GM13976 (cell line): ENCODE results near the gene EIF2D.
A peak's percentile ranks its signal among the peaks of the same experiment; 100 is the strongest.
"Not testable (repeated sequence)": the region's sequence is repeated elsewhere in the genome, so short reads cannot be mapped to it uniquely, and the experiment has no call there.

Source experiments
- DNase-seq: peaks from one replicate; pipeline ENCODE4 v3.0.0; 2012; ENCODE audit warnings: low spot score
- CTCF ChIP-seq: IDR thresholded peaks from 2 replicates; pipeline ENCODE4 v1.5.1; 2012; ENCODE audit warnings: borderline replicate concordance, mild to moderate bottlenecking; ENCODE audit not compliant: insufficient read depth; ENCODE audit errors: extremely low read depth, missing control alignments, control extremely low read depth
- in situ Hi-C: fragments of 300-500 bp; cut with MboI; formaldehyde crosslinking; loops from one replicate; pipeline ENCODE4 v1.12.0; 2022; ENCODE audit warnings: low sequenced_read_pairs, mixed read lengths, inconsistent platforms; ENCODE audit not compliant: unreplicated experiment

EIF2D gene

GRCh38 chr1:206582971-206583706 is 29.1 kb downstream of the EIF2D start:
- in situ Hi-C loops, result loop anchor here (5.0 kb wide), 2 partner anchors 41 to 96 kb away; no protein-coding TSS in a partner anchor
- no peak for TF ChIP-seq CTCF
- no peak for DNase-seq

- TF ChIP-seq CTCF, result no peak
- in situ Hi-C loops, result loop anchor here (5.0 kb wide), 2 partner anchors 40 to 95 kb away; no protein-coding TSS in a partner anchor
Observed at GRCh38 chr1:206582537-206582936, 29.7 kb downstream of the EIF2D start.

GRCh38 chr1:206581571-206581981 is 30.7 kb downstream of the EIF2D start:
- DNase-seq, result no peak
- TF ChIP-seq CTCF, result no peak
- in situ Hi-C loops, result loop anchor here (5.0 kb wide), 2 partner anchors 39 to 94 kb away; no protein-coding TSS in a partner anchor

More at GRCh38 chr1:206582537-206582936, 29.7 kb downstream of the EIF2D start:
- no peak for DNase-seq

- in situ Hi-C loops, result loop anchor here (5.0 kb wide), 2 partner anchors 39 to 94 kb away; no protein-coding TSS in a partner anchor
- DNase-seq, result not testable (repeated sequence)
Observed at GRCh38 chr1:206581114-206581497, 31.2 kb downstream of the EIF2D start.

- DNase-seq, result no peak
- in situ Hi-C loops, result loop anchor here (5.0 kb wide), 2 partner anchors 38 to 93 kb away; no protein-coding TSS in a partner anchor
- no peak for TF ChIP-seq CTCF
Observed at GRCh38 chr1:206580438-206581113, 31.7 kb downstream of the EIF2D start.

GRCh38 chr1:206579747-206580437 is 32.4 kb downstream of the EIF2D start:
- TF ChIP-seq CTCF, result no peak
- DNase-seq, result peak; percentile 84
- in situ Hi-C loops, result loop anchor here (5.0 kb wide), 2 partner anchors 38 to 93 kb away; no protein-coding TSS in a partner anchor
